Testis (tissue), 2 donors: Measurements from ENCODE around the gene NFIA.

Source experiments
- POLR2A ChIP-seq: fragments of 450-650 bp; IDR thresholded peaks from one replicate; pipeline ENCODE4 v1.6.1; 2017; ENCODE audit warnings: antibody characterized with exemption, mild to moderate bottlenecking, moderate library complexity
- TF ChIP-seq, protein P1 (sequence below), 3 experiments: fragments of 450-650 bp in 2 of 3; fragments of 200-600 bp in 1 of 3; sonication (generic) in 1 of 3; IDR thresholded peaks; one replicate each; pipeline ENCODE4 v1.5.1; 2016 to 2019; ENCODE audit warnings: antibody characterized with exemption in 3 of 3, mild to moderate bottlenecking in 2 of 3, moderate library complexity in 1 of 3

DNA sequence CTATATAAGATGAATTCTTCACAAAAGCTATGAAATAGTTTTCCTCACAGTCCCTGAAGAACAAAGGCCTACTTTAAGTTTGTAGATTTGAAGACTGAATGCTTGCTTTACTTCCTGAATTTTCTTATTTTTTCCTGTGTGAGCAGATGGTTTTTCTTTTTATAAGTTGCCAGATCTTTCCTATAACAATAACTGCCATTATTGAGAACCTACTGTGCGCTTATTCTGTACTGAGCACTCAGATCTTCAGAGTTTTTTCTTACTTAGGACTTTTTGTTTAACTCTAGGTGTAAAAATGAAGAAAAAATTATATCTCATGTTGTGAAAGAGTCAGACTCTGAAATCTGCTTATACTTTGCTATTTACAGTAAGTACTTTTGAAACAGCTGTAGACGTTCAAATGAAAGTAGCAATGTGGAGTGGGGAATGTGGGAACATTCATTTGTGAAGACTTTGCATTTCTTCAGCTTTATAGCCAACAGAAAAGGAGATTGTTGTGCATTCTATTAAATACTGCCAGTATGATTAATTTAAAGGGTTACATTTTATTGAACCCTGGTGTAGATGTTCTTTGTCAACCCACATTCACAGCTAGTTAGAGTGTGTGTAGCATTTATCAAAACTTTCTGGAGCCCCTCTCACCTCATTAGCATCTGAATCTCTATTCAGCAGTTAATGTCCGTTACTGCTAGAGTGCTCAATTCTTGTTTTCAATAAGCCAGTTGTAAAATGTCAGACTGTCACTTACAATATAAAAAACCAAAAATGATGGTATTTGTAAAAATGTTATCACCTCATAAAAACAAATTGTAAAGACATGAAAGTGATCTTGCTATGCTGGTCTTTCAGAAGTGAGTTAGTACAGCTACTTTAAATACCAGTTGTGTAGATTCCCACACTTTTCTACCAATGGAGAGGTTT, 29.0 kb downstream of the NFIA start:
- TF ChIP-seq, protein P1, sequence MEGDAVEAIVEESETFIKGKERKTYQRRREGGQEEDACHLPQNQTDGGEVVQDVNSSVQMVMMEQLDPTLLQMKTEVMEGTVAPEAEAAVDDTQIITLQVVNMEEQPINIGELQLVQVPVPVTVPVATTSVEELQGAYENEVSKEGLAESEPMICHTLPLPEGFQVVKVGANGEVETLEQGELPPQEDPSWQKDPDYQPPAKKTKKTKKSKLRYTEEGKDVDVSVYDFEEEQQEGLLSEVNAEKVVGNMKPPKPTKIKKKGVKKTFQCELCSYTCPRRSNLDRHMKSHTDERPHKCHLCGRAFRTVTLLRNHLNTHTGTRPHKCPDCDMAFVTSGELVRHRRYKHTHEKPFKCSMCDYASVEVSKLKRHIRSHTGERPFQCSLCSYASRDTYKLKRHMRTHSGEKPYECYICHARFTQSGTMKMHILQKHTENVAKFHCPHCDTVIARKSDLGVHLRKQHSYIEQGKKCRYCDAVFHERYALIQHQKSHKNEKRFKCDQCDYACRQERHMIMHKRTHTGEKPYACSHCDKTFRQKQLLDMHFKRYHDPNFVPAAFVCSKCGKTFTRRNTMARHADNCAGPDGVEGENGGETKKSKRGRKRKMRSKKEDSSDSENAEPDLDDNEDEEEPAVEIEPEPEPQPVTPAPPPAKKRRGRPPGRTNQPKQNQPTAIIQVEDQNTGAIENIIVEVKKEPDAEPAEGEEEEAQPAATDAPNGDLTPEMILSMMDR (IDR thresholded peaks at IDR 0.05): no peak
- TF ChIP-seq POLR2A: no peak
